ENCODE data around the gene MECP2.
"Not testable (repeated sequence)": the region's sequence is repeated elsewhere in the genome, so short reads cannot be mapped to it uniquely, and the experiment has no call there.

Gene MECP2

DNA sequence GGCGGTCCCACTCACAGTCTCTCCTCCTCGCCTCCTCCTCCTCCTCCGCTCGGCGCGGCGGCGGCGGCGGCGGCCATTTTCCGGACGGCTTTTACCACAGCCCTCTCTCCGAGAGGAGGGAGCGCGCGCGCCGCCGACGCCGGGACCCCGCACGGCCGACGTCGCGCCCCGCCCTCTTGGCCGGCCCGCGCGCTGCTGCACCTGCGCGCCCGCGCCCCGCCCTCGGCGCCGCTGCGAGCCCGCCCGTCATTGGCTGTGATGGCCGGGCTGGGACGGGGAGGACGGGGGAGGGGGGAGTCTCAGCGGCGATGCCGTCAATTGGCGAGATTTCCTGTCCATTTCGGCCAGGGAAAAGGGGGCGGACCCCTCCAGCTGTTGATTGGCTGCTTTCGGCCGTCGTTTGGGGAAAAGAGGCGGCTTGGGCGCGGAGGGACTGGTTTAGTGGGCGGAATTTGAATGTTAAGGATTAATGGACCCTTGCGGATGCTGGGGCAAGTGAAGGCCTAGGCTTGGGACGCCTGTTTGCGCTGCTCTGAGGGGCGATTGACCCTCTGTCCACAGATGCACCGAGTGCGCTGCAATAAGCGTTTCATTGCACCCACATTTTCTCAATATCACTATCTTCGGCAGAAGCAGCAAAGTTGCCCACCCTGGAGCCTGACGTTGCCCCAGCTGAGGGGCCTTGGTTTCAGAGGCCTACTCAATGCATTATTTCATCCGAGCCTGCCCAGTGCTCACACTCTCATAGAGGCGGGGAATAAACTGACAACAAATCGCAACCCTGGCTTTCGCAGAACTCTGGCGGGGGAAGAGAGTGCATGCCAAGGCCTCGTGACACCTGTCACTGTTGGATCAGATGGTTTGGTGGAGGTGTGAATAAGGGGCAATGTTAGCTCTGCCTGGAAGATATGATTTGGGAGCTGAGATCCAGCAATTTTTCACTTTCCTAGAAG, at the start of gene MECP2:
Gene MECP2 (minus strand): TSS at position 129 of the 953 bp plus-strand sequence.
- Histone ChIP-seq H3K4me1 (ENCODE audit: control insufficient read depth in 1 of 2, insufficient read depth in 1 of 2, low read depth in 1 of 2, low read length in 1 of 2) (peaks cover 30 to 39% of the 10 kb centered on the region in 2 experiments), H3K27me3 (no peaks in the 10 kb centered on the region), H3K9me3 (no peaks in the 10 kb centered on the region), H3K36me3 (no peaks in the 10 kb centered on the region), H3K27ac (peak within 1 kb of the TSS; percentile 93), H3K4me3 (ENCODE audit: low read depth in 1 of 2, low read length in 1 of 2) (peak within 1 kb of the TSS; percentile 64 to 65)
- peak; percentile 14 for TF ChIP-seq CTCF (IDR thresholded peaks at IDR 0.05)

- H3K36me3 ChIP-seq; H3K4me3 ChIP-seq (ENCODE audit: low read depth in 1 of 2, low read length in 1 of 2); H3K9me3 ChIP-seq; H3K27me3 ChIP-seq; H3K4me1 ChIP-seq (ENCODE audit: control insufficient read depth in 1 of 2, insufficient read depth in 1 of 2, low read depth in 1 of 2, low read length in 1 of 2); H3K27ac ChIP-seq: not testable (repeated sequence)
Measured at GRCh38 chrX:154144010-154144409, 46.5 kb upstream of the MECP2 start, which contains the start of gene OPN1LW. Gene OPN1LW, plus strand, starts transcription at chrX:154144243. Its CDS starts 41 bp downstream, at chrX:154144284.

DNA sequence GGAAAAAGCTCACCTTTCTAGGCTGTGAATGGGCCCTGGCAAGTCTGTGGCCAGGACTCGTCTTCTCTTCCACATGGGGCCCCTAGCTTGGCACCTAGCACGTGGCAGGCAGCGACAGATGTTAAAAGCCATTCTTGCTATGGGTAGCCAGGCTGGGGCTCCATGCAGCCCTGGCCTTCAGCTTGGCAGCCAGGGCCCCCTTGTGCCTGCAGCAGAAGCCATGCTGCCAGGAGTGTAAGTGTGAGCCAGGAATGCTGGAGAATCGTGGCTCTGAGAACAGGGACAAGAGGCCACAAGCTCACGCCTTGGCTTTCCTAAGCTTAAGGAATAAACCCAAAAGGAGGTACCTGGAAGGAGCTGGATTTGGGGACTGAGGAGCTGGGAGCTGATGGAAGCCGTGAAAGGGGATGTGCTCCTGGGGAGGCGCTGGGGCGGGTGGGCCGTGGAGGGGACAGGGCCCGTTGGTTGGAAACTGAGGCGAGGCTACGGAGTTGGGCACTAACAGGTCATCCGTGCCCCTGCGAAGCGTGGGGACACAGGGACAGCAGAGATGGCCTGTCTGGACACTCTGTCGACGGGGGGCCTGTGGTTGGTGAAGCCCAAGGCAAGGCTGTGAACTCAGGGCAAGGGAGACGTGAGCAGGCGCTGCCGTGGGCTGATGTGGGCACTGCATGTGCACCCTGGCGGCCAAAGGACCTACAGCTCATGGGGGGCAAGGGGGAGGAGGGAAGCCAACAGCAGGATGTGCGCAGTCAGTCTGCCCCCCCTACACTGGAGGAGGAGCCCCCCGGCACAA, 45.6 kb upstream of the MECP2 start:
- H3K4me1 ChIP-seq (ENCODE audit: control insufficient read depth in 1 of 2, insufficient read depth in 1 of 2, low read depth in 1 of 2, low read length in 1 of 2), result peaks cover 0 to 7% of the 10 kb centered on the region in 2 experiments
- TF ChIP-seq CTCF (IDR thresholded peaks at IDR 0.05), result no peak
- H3K4me3 ChIP-seq (ENCODE audit: low read depth in 1 of 2, low read length in 1 of 2), result no peak overlapping the region
- no peak overlapping the region for H3K27ac ChIP-seq
- no peaks in the 10 kb centered on the region for H3K9me3 ChIP-seq
- H3K27me3 ChIP-seq, result no peaks in the 10 kb centered on the region
- H3K36me3 ChIP-seq, result no peaks in the 10 kb centered on the region

GRCh38 chrX:154142386-154142785, 44.9 kb upstream of the MECP2 start:
- H3K4me1 ChIP-seq (ENCODE audit: control insufficient read depth in 1 of 2, insufficient read depth in 1 of 2, low read depth in 1 of 2, low read length in 1 of 2), result peaks cover under 1 to 7% of the 10 kb centered on the region in 2 experiments
- no peak for TF ChIP-seq CTCF (IDR thresholded peaks at IDR 0.05)
- H3K9me3 ChIP-seq, result no peaks in the 10 kb centered on the region
- no peak overlapping the region for H3K27ac ChIP-seq
- no peaks in the 10 kb centered on the region for H3K36me3 ChIP-seq
- H3K4me3 ChIP-seq (ENCODE audit: low read depth in 1 of 2, low read length in 1 of 2), result no peak overlapping the region
- no peaks in the 10 kb centered on the region for H3K27me3 ChIP-seq

GRCh38 chrX:154140742-154141141, 43.2 kb upstream of the MECP2 start:
- TF ChIP-seq CTCF (IDR thresholded peaks at IDR 0.05), result no peak
- Histone ChIP-seq H3K36me3 (no peaks in the 10 kb centered on the region), H3K4me3 (ENCODE audit: low read depth in 1 of 2, low read length in 1 of 2) (no peak overlapping the region), H3K9me3 (no peaks in the 10 kb centered on the region), H3K4me1 (ENCODE audit: control insufficient read depth in 1 of 2, insufficient read depth in 1 of 2, low read depth in 1 of 2, low read length in 1 of 2) (peaks cover 7 to 10% of the 10 kb centered on the region in 2 experiments), H3K27ac (no peak overlapping the region), H3K27me3 (no peaks in the 10 kb centered on the region)
